ENCODE results near the gene NGEF. TPM values are rescaled to one million over a fixed set of nuclear protein-coding genes. Genes with fewer than 3 reads are reported as not detected.

NGEF gene
- total and polyA plus RNA-seq, 9 of the 15 experiments (the other 6 are each of a cell fraction or from before 2014, with no cell fraction given), result 0.07 to 0.17 (median 0.09) TPM; not detected in 6

DNA sequence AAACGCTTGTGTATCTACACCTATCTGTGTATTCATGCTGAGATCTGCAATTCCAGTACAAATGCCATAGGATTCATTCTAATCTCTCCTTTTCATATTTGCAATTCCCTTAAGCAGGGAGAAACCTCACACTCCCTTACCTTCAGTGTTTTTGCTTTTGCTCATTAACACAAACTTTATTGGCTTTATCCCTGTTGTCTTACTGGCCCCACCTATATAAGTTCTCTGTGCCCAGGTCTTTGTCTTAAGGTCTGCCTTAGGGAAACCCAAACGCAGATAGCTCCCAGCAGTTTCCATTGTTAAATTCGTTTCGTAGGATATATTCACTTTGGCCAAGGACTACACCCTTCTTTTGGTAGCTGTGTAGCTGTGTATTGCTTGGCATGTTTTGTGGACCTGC, 147.0 kb downstream of the NGEF start:
- no peak overlapping the region for H3K9ac ChIP-seq (ENCODE audit: insufficient read depth in 1 of 2, low read depth in 2 of 2, low read length in 2 of 2)
- intact Hi-C loops (cut with micrococcal nuclease), result no loop called here
- ChIA-PET CTCF (ENCODE audit: low intra/inter-chr PET ratio) (no interaction called here), POLR2A (no interaction called here)
- H3K27ac ChIP-seq (ENCODE audit: extremely low read depth, low read depth, low read length), result no peak overlapping the region
- no peak overlapping the region for H3K4me2 ChIP-seq (ENCODE audit: insufficient read depth, low read length)
- H4K20me1 ChIP-seq (replicated peaks; ENCODE audit: control insufficient read depth, insufficient read depth, low read length), result no peaks in the 10 kb centered on the region
- H3K4me1 ChIP-seq (replicated peaks in 1 of 2; ENCODE audit: control insufficient read depth in 2 of 2, insufficient read depth in 2 of 2, low read length in 2 of 2), result no peaks in the 10 kb centered on the region
- no peaks in the 10 kb centered on the region for H3K9me1 ChIP-seq (ENCODE audit: control insufficient read depth, insufficient read depth, low read length)
- no peaks in the 10 kb centered on the region for H3K9me3 ChIP-seq (replicated peaks; ENCODE audit: control insufficient read depth, insufficient read depth, low read depth, low read length)
- no peaks in the 10 kb centered on the region for H3K27me3 ChIP-seq (ENCODE audit: control insufficient read depth in 2 of 2, insufficient read depth in 2 of 2, low read length in 2 of 2)
- TF ChIP-seq ZNF57 (CRISPR knock-in tag; IDR thresholded peaks at IDR 0.05), result no peak
- no peak for TF ChIP-seq HDAC1 (IDR thresholded peaks at IDR 0.05)
- TF ChIP-seq KAT7 (CRISPR knock-in tag; IDR thresholded peaks at IDR 0.05; ENCODE audit: borderline replicate concordance), result no peak
- no peak for TF ChIP-seq NR2F6 (CRISPR knock-in tag; IDR thresholded peaks at IDR 0.05)
- TF ChIP-seq BCL6 (CRISPR knock-in tag; IDR thresholded peaks at IDR 0.05), result no peak
- TF ChIP-seq, protein P1, sequence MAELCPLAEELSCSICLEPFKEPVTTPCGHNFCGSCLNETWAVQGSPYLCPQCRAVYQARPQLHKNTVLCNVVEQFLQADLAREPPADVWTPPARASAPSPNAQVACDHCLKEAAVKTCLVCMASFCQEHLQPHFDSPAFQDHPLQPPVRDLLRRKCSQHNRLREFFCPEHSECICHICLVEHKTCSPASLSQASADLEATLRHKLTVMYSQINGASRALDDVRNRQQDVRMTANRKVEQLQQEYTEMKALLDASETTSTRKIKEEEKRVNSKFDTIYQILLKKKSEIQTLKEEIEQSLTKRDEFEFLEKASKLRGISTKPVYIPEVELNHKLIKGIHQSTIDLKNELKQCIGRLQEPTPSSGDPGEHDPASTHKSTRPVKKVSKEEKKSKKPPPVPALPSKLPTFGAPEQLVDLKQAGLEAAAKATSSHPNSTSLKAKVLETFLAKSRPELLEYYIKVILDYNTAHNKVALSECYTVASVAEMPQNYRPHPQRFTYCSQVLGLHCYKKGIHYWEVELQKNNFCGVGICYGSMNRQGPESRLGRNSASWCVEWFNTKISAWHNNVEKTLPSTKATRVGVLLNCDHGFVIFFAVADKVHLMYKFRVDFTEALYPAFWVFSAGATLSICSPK (IDR thresholded peaks at IDR 0.05; ENCODE audit: borderline replicate concordance), result no peak
- TF ChIP-seq THRAP3 (IDR thresholded peaks at IDR 0.05; ENCODE audit: borderline replicate concordance), result no peak
- TF ChIP-seq EGR1 (conservative IDR thresholded peaks at IDR 0.05), result no peak
- no peak for TF ChIP-seq RAD21 (CRISPR knock-in tag; conservative IDR thresholded peaks at IDR 0.05 in 1 of 2, IDR thresholded peaks at IDR 0.05 in 1 of 2)
- no peak for TF ChIP-seq NONO (IDR thresholded peaks at IDR 0.05; ENCODE audit: low read depth in 2 of 2, low read length in 1 of 2)
- TF ChIP-seq SMARCA4 (IDR thresholded peaks at IDR 0.05), result no peak
- no peak for TF ChIP-seq CHD1 (IDR thresholded peaks at IDR 0.05; ENCODE audit: low read length)
- TF ChIP-seq ZNF165 (CRISPR knock-in tag; IDR thresholded peaks at IDR 0.05; ENCODE audit: borderline replicate concordance), result no peak
- no peak for TF ChIP-seq ZNF134 (CRISPR knock-in tag; conservative IDR thresholded peaks at IDR 0.05)
- no peak for TF ChIP-seq ZNF668 (CRISPR knock-in tag; IDR thresholded peaks at IDR 0.05)
- in situ Hi-C loops (cut with MboI), result no loop called here
- BruUV-seq (replicated peaks), result no TSS peak
- FAIRE-seq (no peak), ATAC-seq (no peak), DNase-seq (ENCODE audit: extremely low read depth in 1 of 4, low spot score in 3 of 4) (no peak)
- H3K36me3 ChIP-seq (ENCODE audit: control insufficient read depth, insufficient read depth, low read length), result 0 out of 3 replicates have a peak, but pooled peaks cover 1% of the 10 kb centered on the region
- H3K4me3 ChIP-seq, result no peak overlapping the region
- 52% methylated on average over 4 of the region's 4 CpGs for WGBS (ENCODE audit: insufficient coverage, low coverage, missing lambda C conversion rate)
- H2AFZ ChIP-seq (ENCODE audit: low read depth, low read length), result no peak overlapping the region
- no peaks in the 10 kb centered on the region for H3K79me2 ChIP-seq (ENCODE audit: control insufficient read depth, insufficient read depth, low read length)

Measured in K562 (cell line).